Lung (tissue), 12 donors: ENCODE measurements around the gene CAMK2D. TPM values are rescaled to one million over a fixed set of nuclear protein-coding genes. Genes with fewer than 3 reads are reported as not detected.

Source experiments
- ATAC-seq: fragments of 200-7000 bp; cut with Tn5 transposase; one replicate; pipeline ENCODE4 v1.9.1; 2020; ENCODE audit warnings: moderate number of reproducible peaks; ENCODE audit not compliant: insufficient read depth, low FRiP score
- DNase-seq, 3 donors: peaks; one replicate each; pipeline ENCODE4 v3.0.0-alpha.2; 2013 to 2017
- H3K27ac ChIP-seq, 2 donors: one replicate each; pipeline ENCODE4 v1.5.1; 2013; ENCODE audit warnings: mild to moderate bottlenecking in 2 of 2, moderate library complexity in 2 of 2, control low read depth in 1 of 2, inconsistent platforms in 1 of 2, low read depth in 1 of 2, low read length in 1 of 2
- H3K27me3 ChIP-seq, 3 donors: one replicate each; pipeline ENCODE4 v1.5.1; 2013; ENCODE audit warnings: low read length in 2 of 3; ENCODE audit not compliant: control insufficient read depth in 3 of 3, insufficient read depth in 3 of 3
- H3K36me3 ChIP-seq, 4 donors: one replicate each; pipeline ENCODE4 v1.5.1; 2013; ENCODE audit warnings: low read length in 4 of 4, mild to moderate bottlenecking in 1 of 4, moderate library complexity in 1 of 4; ENCODE audit not compliant: control insufficient read depth in 4 of 4, insufficient read depth in 4 of 4
- H3K4me1 ChIP-seq, 5 donors: one replicate each; pipeline ENCODE4 v1.5.1; 2013; ENCODE audit warnings: low read length in 5 of 5, mild to moderate bottlenecking in 2 of 5, moderate library complexity in 1 of 5; ENCODE audit not compliant: control insufficient read depth in 5 of 5, insufficient read depth in 5 of 5
- H3K4me3 ChIP-seq: one replicate; pipeline ENCODE4 v1.5.1; 2013; ENCODE audit warnings: mild to moderate bottlenecking, control low read depth, moderate library complexity
- H3K9ac ChIP-seq, 2 donors: one replicate each; pipeline ENCODE4 v1.5.1; 2013; ENCODE audit warnings: low read length in 2 of 2, control low read depth in 1 of 2; ENCODE audit not compliant: insufficient read depth in 1 of 2
- H3K9me3 ChIP-seq, 4 donors: one replicate each; pipeline ENCODE4 v1.5.1; 2013; ENCODE audit warnings: low read length in 3 of 4, mild to moderate bottlenecking in 1 of 4, moderate library complexity in 1 of 4; ENCODE audit not compliant: control insufficient read depth in 4 of 4, insufficient read depth in 3 of 4
- CTCF ChIP-seq: IDR thresholded peaks from 2 replicates; pipeline ENCODE4 v1.5.1; 2012; ENCODE audit warnings: mild to moderate bottlenecking; ENCODE audit errors: control extremely low read depth, extremely low read depth
- WGBS, 2 donors: extraction: QIAGEN DNeasy Blood & Tissue Kit; methylation state at CpG; one replicate each; pipeline ENCODE4 v1.1.7; 2013; 5-methylcytosine and 5-hydroxymethylcytosine counted together
- polyA plus RNA-seq, 2 donors: library from polyadenylated mRNA; stranded (reverse); fragments of 200-250 nt; gene quantifications; one replicate each; pipeline ENCODE4 v1.2.1, GENCODE V29; 2013
- total RNA-seq, 2 donors: library from RNA; depleted of rRNA in 1 of 2; stranded (reverse); fragments of >200 nt in 1 of 2; gene quantifications; one replicate each; pipeline ENCODE4 v1.2.1, GENCODE V29; 2014 to 2021
- donor health status: control.
- donor health status: control.
- donor health status: Bipolar disorder and iron deficiency.
- donor health status: healthy.
- donor health status: DM: yes; HTN: yes; CAD: no.

CAMK2D gene
- total and polyA plus RNA-seq, 4 donors: 11.9 to 98.2 (median 36.6) TPM

GRCh38 chr4:113476800-113477199 lies 284.7 kb downstream of the CAMK2D start:
- peak overlapping the region in 1 of 2 donors; percentile 38 for H3K27ac ChIP-seq
- no peak overlapping the region for H3K4me3 ChIP-seq
- ATAC-seq: no peak
- H3K9me3 ChIP-seq: peaks cover 2 to 4% (median 3%) of the 10 kb centered on the region in 4 donors
- no peak for DNase-seq
- no peak for TF ChIP-seq CTCF
- H3K9ac ChIP-seq: no peak overlapping the region
- H3K36me3 ChIP-seq: peaks cover 1 to 8% (median 5%) of the 10 kb centered on the region in 4 donors
- no peaks in the 10 kb centered on the region for H3K27me3 ChIP-seq
- peaks cover 0 to 9% (median 0%) of the 10 kb centered on the region in 5 donors for H3K4me1 ChIP-seq
- WGBS, 2 donors: 91 to 96% methylated on average over 2 of the region's 2 CpGs

- DNase-seq (no peak), ATAC-seq (no peak)
- peaks cover 0 to 8% (median 2%) of the 10 kb centered on the region in 4 donors for H3K36me3 ChIP-seq
- no peak for TF ChIP-seq CTCF
- peak overlapping the region in 1 of 2 donors; percentile 33 for H3K27ac ChIP-seq
- no peak overlapping the region for H3K4me3 ChIP-seq
- H3K9ac ChIP-seq: no peak overlapping the region
- peaks cover 0 to 30% (median 0%) of the 10 kb centered on the region in 5 donors for H3K4me1 ChIP-seq
- peaks cover 2 to 4% (median 3%) of the 10 kb centered on the region in 4 donors for H3K9me3 ChIP-seq
- no peaks in the 10 kb centered on the region for H3K27me3 ChIP-seq
Observed at GRCh38 chr4:113474017-113474416, 287.5 kb downstream of the CAMK2D start.

GRCh38 chr4:113472864-113473263 lies 288.7 kb downstream of the CAMK2D start:
- Histone ChIP-seq H3K4me3 (no peak overlapping the region), H3K27me3 (no peaks in the 10 kb centered on the region), H3K9ac (no peak overlapping the region), H3K36me3 (peaks cover 0 to 8% (median 2%) of the 10 kb centered on the region in 4 donors), H3K9me3 (peaks cover 2 to 4% (median 3%) of the 10 kb centered on the region in 4 donors), H3K27ac (peak overlapping the region in 1 of 2 donors; percentile 72), H3K4me1 (peaks cover 0 to 33% (median 6%) of the 10 kb centered on the region in 5 donors)
- WGBS, 2 donors: 60 to 69% methylated on average over 1 of the region's 1 CpG
- DNase-seq (no peak), ATAC-seq (no peak)
- no peak for TF ChIP-seq CTCF
